ENCODE measurements around the gene AGXT2.

AGXT2 gene, protein sequence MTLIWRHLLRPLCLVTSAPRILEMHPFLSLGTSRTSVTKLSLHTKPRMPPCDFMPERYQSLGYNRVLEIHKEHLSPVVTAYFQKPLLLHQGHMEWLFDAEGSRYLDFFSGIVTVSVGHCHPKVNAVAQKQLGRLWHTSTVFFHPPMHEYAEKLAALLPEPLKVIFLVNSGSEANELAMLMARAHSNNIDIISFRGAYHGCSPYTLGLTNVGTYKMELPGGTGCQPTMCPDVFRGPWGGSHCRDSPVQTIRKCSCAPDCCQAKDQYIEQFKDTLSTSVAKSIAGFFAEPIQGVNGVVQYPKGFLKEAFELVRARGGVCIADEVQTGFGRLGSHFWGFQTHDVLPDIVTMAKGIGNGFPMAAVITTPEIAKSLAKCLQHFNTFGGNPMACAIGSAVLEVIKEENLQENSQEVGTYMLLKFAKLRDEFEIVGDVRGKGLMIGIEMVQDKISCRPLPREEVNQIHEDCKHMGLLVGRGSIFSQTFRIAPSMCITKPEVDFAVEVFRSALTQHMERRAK

DNA sequence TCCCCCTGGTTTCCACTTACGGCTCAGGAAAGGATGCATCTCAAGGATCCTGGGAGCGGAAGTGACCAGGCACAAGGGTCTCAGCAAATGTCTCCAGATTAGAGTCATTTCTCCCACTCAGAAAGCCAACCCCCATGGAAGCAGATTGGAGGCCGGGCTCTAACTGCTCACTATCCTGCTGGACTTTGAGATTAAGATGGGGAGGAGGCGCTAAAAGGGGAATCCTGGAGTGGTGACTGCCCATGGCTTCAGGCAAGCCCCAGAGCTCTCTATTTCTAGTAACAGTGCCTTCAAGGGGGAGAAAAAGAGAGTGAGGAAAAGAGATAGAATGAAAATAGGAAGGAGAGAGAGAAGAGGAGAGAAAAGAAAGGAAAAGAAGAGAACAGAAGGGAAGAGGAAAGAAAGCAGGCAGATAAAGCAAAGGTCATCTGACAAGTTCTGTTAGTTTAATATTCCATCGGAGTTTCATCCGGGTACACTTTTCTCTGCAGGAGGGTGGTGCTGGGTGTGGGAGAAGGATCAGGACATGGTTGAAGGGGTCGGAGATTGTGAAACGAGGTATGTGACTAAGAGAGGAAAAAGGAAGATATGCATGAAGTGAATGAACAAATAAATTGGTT lies at the start of gene AGXT2:
TSS of gene AGXT2 (minus strand) at position 165 of the 620 bp plus-strand sequence. CDS start at position 108, 57 bp downstream.
- no peak for DNase-seq

DNA sequence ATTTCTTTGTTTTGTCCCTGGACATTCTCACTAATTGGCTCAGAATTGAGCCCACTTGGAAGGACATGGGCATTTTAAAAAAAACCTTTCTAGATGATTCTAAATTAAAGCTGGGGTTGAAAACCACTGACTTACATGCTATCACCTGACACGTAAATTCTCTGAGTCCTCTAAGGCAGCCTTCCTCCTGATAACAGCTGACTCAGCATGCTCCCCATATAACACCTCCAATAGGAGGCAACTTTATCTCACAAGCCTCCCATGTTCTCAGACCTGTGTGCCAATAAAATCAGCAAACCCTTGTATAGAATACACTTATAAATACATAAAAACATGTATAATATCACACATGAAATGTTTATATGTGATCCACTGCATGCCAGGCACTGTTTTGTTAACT lies 49.2 kb upstream of the AGXT2 start:
- no peak for DNase-seq

GRCh38 chr5:35096216-35096615 lies 48.5 kb upstream of the AGXT2 start:
- no peak for DNase-seq

- DNase-seq, result no peak
Measured at GRCh38 chr5:35095366-35095765, 47.6 kb upstream of the AGXT2 start.

- DNase-seq, result no peak
Measured at GRCh38 chr5:35094948-35095347, 47.2 kb upstream of the AGXT2 start.

DNA sequence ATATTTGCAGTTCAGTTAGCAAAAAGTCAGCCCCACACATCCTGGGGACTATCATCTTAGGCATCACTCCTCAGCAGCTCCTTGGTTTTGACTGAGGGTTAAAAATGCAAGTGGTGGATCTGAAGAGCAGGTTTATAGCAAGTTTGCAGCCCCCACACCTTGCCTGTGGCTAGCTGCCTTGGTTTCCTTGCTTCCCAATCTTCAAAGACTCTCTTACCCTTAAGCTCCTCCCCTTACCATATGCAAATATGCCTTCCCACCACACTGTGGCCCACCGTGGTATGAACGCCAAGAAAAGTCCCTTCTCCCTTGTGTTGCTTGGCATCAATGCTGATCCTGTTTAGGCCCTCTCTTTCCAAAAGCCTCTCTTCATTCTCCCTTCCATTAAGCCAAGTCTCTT lies 45.0 kb upstream of the AGXT2 start:
- DNase-seq, result no peak

DNA sequence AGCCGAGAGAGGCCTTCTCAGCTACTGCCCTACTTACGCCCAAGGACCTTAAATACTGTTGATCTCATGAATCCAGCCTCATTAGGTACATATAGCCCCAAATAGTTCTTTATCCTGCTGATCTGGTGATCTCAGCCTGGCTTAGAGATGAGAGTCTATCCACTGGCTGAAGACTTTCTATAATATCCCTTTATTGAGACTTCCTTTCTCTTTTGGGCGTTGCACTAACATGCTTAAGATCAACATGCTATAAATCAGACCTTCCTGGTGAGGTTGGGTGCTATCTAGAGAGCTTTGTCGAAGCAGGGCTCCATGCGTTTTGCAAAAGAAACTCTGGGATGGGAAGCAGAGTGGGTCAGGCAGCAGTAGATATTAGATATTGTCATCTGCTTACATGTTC lies 44.0 kb upstream of the AGXT2 start:
- DNase-seq, result no peak

GRCh38 chr5:35089334-35090314 lies 41.9 kb upstream of the AGXT2 start:
- no peak for DNase-seq

- DNase-seq, result no peak
Measured at GRCh38 chr5:35087991-35088390, 40.2 kb upstream of the AGXT2 start.

DNA sequence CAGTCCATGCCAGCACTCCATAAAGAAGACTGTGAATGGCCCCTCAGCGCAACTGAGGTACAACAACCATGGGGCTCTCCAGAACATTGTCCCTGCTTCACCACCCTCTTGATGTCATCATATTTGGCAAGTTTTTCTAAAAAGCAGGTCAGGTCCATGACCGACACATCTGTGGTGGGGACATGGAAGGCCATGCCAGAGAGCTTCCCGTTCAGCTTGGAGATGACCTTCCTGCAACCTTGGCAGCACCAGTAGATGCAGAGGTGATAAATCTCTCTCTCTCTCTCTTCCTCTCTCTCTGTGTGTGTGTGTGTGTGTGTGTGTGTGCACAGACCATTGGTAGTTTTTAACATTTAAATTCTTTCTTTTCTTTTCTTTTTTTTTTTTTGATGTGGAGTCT lies 35.4 kb upstream of the AGXT2 start:
- no peak for DNase-seq

DNA sequence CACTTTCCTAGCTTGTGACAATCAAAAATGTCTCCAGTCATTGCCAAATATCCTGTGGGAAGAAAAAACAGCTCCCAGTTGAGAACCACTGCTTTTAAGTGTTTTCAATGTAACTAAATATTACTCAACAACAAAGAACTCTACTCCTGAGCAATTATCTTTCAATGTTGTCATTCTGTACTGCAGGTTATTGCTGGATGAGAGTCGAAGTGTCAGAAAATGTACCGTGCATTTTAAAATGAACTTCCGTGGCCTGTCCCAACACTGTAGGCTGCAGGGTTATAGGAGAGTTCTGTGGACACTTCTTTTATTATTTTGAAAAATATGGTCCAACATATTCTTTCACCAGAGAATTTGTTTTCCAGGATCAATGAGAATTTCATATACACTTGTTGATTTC lies 34.8 kb upstream of the AGXT2 start:
- DNase-seq, result no peak

GRCh38 chr5:35081134-35081533 lies 33.4 kb upstream of the AGXT2 start:
- no peak for DNase-seq

GRCh38 chr5:35073160-35073559 lies 25.4 kb upstream of the AGXT2 start:
- no peak for DNase-seq

DNA sequence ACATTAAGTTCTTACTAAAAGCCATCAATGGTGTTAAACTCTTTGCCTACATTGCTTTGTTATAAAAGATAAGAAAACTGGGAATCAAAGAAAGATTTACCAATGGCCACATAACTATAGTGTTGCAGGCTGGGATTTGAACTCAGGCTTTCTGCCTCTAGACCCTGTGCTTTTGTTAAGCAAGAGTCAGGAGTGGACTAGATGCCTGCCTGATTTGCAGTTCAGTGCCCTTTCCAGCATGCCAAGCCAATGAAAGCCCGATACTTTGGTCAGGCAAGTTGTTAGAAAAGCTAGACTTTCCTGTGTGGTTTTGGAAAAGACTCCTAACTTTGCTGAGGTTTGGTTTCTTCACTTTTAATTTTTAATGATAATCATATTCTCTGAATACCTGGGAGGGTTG lies 21.4 kb upstream of the AGXT2 start:
- DNase-seq, result no peak

DNA sequence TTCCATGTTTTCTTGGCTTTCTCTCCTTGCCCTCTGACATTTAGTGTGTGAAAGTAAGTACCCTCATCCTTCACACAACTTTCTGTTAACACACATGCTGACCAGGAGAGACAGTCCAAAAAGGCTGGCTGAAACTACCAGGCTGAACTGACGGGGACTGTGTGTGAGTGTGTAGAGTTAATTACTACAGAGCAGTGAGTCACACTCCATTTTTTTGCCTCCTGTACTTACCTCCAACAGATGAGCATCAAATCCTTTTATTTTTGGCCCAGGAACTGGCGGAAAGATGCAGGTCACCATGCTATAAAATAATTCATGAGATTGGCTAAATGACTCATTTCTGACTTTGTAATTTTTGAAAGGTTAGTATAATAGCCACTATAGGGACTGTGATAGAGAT lies 20.2 kb upstream of the AGXT2 start:
- no peak for DNase-seq

- DNase-seq, result no peak
Measured at GRCh38 chr5:35066260-35066795, 18.6 kb upstream of the AGXT2 start.

DNA sequence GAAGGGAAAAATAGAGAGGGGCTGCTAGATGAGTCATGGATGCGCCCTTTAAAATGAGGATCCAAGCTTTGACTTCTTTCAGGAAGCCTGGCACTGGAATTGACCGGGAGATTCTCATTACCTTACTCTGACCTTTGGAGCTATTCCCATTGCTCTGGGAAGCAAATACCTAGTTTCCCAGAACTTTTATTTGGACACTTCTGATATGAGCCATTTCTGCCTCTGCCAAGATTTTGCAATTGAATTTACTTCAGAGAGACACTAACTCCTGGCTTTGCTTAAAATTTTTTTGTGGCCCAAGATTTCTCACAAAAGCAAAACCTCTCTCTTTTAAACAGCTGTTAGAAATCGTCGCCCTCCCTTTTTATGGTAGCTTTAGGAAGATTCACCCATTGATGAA lies 15.7 kb upstream of the AGXT2 start:
- DNase-seq, result no peak

- DNase-seq, result no peak
Measured at GRCh38 chr5:35061211-35061770, 13.5 kb upstream of the AGXT2 start.

DNA sequence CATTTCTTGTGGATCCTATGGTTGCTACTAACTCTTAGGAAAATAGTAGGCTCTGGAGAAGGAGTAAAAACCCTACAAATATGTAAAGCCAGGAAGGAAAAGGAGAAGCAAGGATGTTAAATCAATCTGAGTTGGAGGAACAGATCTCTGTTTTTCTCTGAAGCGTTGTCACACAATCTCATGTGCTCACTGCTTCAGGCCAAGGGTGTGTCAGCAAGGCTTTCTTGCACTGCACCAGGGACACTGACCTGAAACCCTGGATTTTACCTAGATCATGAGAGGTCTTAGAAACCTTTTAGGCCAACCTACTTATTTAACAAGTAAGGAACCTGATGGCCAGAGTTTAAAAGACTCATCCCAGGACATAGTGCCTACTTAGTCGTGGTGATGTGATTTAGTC lies 12.5 kb upstream of the AGXT2 start:
- DNase-seq, result no peak

DNA sequence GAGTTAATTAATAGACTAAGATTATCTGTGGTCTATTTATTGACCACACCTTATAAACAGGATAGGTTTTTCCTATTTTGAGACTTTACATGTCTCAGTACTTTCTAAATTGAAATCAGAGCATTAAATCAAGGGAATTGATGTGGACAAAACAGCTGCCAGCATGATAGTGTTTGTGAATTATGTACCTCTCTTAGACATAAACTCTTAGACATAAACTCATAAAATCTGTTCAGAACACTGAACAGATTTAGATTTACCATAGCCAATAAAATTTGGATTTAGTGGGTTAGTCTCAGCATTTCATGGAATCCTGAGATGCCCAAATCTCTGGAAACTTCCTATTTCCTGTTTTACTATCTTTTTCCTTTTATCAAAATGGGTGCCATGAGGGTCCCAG lies 11.5 kb upstream of the AGXT2 start:
- no peak for DNase-seq

GRCh38 chr5:35058374-35058788 lies 10.6 kb upstream of the AGXT2 start:
- no peak for DNase-seq

- no peak for DNase-seq
Measured at GRCh38 chr5:35056686-35057085, 8.9 kb upstream of the AGXT2 start.

- no peak for DNase-seq
Measured at GRCh38 chr5:35052838-35053237, 5.1 kb upstream of the AGXT2 start.

Data from NCI-H524 treated with DMSO at 0.1 percent for 48 hours (cell line).